LHCN-M2 (cell line): ENCODE results near the gene BRD3. TPM values are rescaled to one million over a fixed set of nuclear protein-coding genes. Genes with fewer than 3 reads are reported as not detected.

Experiments used
- DNase-seq: peaks from one replicate; pipeline ENCODE4 v3.0.0-alpha.2; 2012; ENCODE audit warnings: low read depth
- total RNA-seq: library from RNA; depleted of rRNA; stranded (reverse); fragments of >200 nt; gene quantifications from 2 replicates; pipeline ENCODE4 v1.2.3, GENCODE V29; 2014

BRD3 gene
- total RNA-seq, 1 experiment from 2014 or later = 6.3 TPM

GRCh38 chr9:134066913-134067851, 644 bp downstream of the BRD3 start:
- DNase-seq = peak; percentile 22

- DNase-seq = peak; percentile 23
Measured at GRCh38 chr9:134066526-134066912, 1.3 kb downstream of the BRD3 start.

- peak; percentile 68 for DNase-seq
Measured at GRCh38 chr9:134065612-134066419, 2.0 kb downstream of the BRD3 start.

- DNase-seq = no peak
Measured at GRCh38 chr9:134064711-134065110, 3.1 kb downstream of the BRD3 start.

- DNase-seq = no peak
Measured at GRCh38 chr9:134063571-134064450, 4.0 kb downstream of the BRD3 start.

- DNase-seq = no peak
Measured at GRCh38 chr9:134063088-134063570, 4.7 kb downstream of the BRD3 start.

GRCh38 chr9:134062461-134063087, 5.3 kb downstream of the BRD3 start:
- DNase-seq = no peak

GRCh38 chr9:134061688-134062371, 6.0 kb downstream of the BRD3 start:
- peak; percentile 69 for DNase-seq

- no peak for DNase-seq
Measured at GRCh38 chr9:134061019-134061687, 6.7 kb downstream of the BRD3 start.

- no peak for DNase-seq
Measured at GRCh38 chr9:134060546-134060945, 7.3 kb downstream of the BRD3 start.

- no peak for DNase-seq
Measured at GRCh38 chr9:134059661-134060395, 8.0 kb downstream of the BRD3 start.

- DNase-seq = no peak
Measured at GRCh38 chr9:134059188-134059641, 8.6 kb downstream of the BRD3 start.

GRCh38 chr9:134058716-134059115, 9.1 kb downstream of the BRD3 start:
- DNase-seq = peak; percentile 34

GRCh38 chr9:134057751-134058701, 9.8 kb downstream of the BRD3 start:
- no peak for DNase-seq

GRCh38 chr9:134057307-134057657, 10.5 kb downstream of the BRD3 start:
- DNase-seq = no peak

GRCh38 chr9:134056483-134057306, 11.1 kb downstream of the BRD3 start:
- no peak for DNase-seq

GRCh38 chr9:134055981-134056461, 11.8 kb downstream of the BRD3 start:
- DNase-seq = peak; percentile 83
